Neural progenitor cell (in vitro differentiated cells): Measurements from ENCODE around the gene ARAP3. TPM values are rescaled to one million over a fixed set of nuclear protein-coding genes. Genes with fewer than 3 reads are reported as not detected.

Source experiments
- DNase-seq: peaks from one replicate; pipeline ENCODE4 v3.0.0-alpha.2; 2016; ENCODE audit warnings: low spot score
- H2AFZ ChIP-seq: fragments of 200-600 bp; sonication (generic); replicated peaks from 2 replicates; pipeline ENCODE4 v1.6.1; 2016; ENCODE audit warnings: antibody characterized with exemption
- H3F3A ChIP-seq: fragments of 200-600 bp; sonication (generic); 2 replicates; pipeline ENCODE4 v1.6.1; 2016; ENCODE audit warnings: antibody characterized with exemption, low read depth
- H3K27ac ChIP-seq: fragments of 200-600 bp; sonication (generic); 2 replicates; pipeline ENCODE4 v1.5.1; 2016; ENCODE audit warnings: mild to moderate bottlenecking
- H3K27me3 ChIP-seq: fragments of 200-600 bp; sonication (generic); 2 replicates; pipeline ENCODE4 v1.6.1; 2016; ENCODE audit warnings: mild to moderate bottlenecking, moderate library complexity
- H3K36me3 ChIP-seq: fragments of 200-600 bp; sonication (generic); 2 replicates; pipeline ENCODE4 v1.5.1; 2016
- H3K4me1 ChIP-seq: fragments of 200-600 bp; sonication (generic); 2 replicates; pipeline ENCODE4 v1.6.1; 2016; ENCODE audit warnings: mixed run types
- H3K4me2 ChIP-seq: fragments of 200-600 bp; sonication (generic); 2 replicates; pipeline ENCODE4 v1.6.1; 2016
- H3K4me3 ChIP-seq: fragments of 200-600 bp; sonication (generic); 2 replicates; pipeline ENCODE4 v1.5.1; 2016
- H3K79me2 ChIP-seq: fragments of 200-600 bp; sonication (generic); 2 replicates; pipeline ENCODE4 v1.6.1; 2016; ENCODE audit warnings: low read depth
- H3K9ac ChIP-seq: fragments of 200-600 bp; sonication (generic); 2 replicates; pipeline ENCODE4 v1.6.1; 2016
- H3K9me3 ChIP-seq: fragments of 200-600 bp; sonication (generic); 2 replicates; pipeline ENCODE4 v1.5.1; 2016; ENCODE audit warnings: low read depth
- H4K20me1 ChIP-seq: fragments of 200-600 bp; sonication (generic); 2 replicates; pipeline ENCODE4 v1.6.1; 2016; ENCODE audit warnings: low read depth
- H3K27ac Mint-ChIP-seq: 3 replicates; pipeline ENCODE4 v1.8.0; 2021; ENCODE audit warnings: mixed read lengths
- H3K27me3 Mint-ChIP-seq: 2 replicates; pipeline ENCODE4 v1.8.0; 2022; ENCODE audit warnings: low read depth, mild to moderate bottlenecking, inconsistent platforms, moderate library complexity, mixed read lengths; ENCODE audit not compliant: insufficient read depth
- H3K36me3 Mint-ChIP-seq: 3 replicates; pipeline ENCODE4 v1.8.0; 2021; ENCODE audit warnings: mixed read lengths
- H3K4me1 Mint-ChIP-seq: 3 replicates; pipeline ENCODE4 v1.8.0; 2021; ENCODE audit warnings: mixed read lengths
- H3K4me3 Mint-ChIP-seq: 3 replicates; pipeline ENCODE4 v1.8.0; 2021; ENCODE audit warnings: mild to moderate bottlenecking, moderate library complexity, mixed read lengths
- H3K9me3 Mint-ChIP-seq: 3 replicates; pipeline ENCODE4 v1.8.0; 2020; ENCODE audit warnings: mixed read lengths
- EZH2 ChIP-seq: fragments of 200-600 bp; sonication (generic); IDR thresholded peaks from 2 replicates; pipeline ENCODE4 v1.6.1; 2017; ENCODE audit warnings: antibody characterized with exemption, mild to moderate bottlenecking, moderate library complexity
- EZH2phosphoT487 ChIP-seq: fragments of 200-600 bp; sonication (generic); IDR thresholded peaks from 2 replicates; pipeline ENCODE4 v1.6.1; 2017; ENCODE audit warnings: antibody characterized with exemption
- total RNA-seq: library from RNA; depleted of rRNA; stranded (reverse); fragments of >200 nt; gene quantifications from 2 replicates; pipeline ENCODE4 v1.2.3, GENCODE V29; 2015; ENCODE audit warnings: low replicate concordance
- TF ChIP-seq, protein P1 (sequence below): fragments of 200-600 bp; sonication (generic); IDR thresholded peaks from 2 replicates; pipeline ENCODE4 v1.5.1; 2017; ENCODE audit warnings: antibody characterized with exemption, mild to moderate bottlenecking

The ARAP3 gene
- total RNA-seq, 1 donor from 2014 or later = 7.6 TPM

DNA sequence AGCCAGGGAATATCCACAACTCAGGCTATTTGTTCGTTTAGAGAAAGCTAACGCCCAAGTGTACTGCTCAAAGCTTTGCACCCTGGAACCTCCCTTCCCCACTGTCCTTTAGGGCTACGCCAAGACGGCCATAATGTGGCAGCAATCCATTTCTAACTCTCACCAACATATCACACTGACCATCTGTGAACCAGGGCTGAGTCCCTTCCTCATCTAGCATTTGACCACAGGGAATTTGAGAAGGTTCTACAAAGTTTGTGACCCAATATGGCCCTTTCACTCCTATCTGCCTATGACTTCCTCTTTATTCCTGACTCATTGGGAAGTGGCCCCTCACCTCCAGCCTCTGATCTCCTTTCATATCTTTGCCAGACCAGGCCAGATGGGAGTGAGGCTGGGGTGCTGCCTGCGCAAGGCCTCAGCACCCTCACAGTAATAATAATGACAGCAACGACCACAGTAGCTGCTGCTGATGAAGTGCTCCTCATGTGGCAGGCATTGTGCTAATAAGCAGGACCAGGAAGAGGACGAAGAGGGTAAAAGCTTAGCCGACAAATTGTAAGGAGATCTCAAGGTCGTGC, 9.3 kb upstream of the ARAP3 start:
- Histone ChIP-seq H3K36me3 (no peaks in the 10 kb centered on the region), H3K27ac (no peak overlapping the region), H3K9ac (no peak overlapping the region), H3K4me1 (peaks cover 24% of the 10 kb centered on the region), H4K20me1 (no peaks in the 10 kb centered on the region), H2AFZ (no peak overlapping the region), H3F3A (peaks cover 12% of the 10 kb centered on the region), H3K4me3 (no peak overlapping the region), H3K79me2 (no peaks in the 10 kb centered on the region), H3K4me2 (no peak overlapping the region), H3K9me3 (no peaks in the 10 kb centered on the region), H3K27me3 (peaks cover 22% of the 10 kb centered on the region)
- peaks cover 17% of the 10 kb centered on the region for H3K27me3 Mint-ChIP-seq
- no peak for DNase-seq
- H3K36me3 Mint-ChIP-seq = no peaks in the 10 kb centered on the region
- TF ChIP-seq EZH2 (no peak), EZH2phosphoT487 (no peak)
- TF ChIP-seq, protein P1, sequence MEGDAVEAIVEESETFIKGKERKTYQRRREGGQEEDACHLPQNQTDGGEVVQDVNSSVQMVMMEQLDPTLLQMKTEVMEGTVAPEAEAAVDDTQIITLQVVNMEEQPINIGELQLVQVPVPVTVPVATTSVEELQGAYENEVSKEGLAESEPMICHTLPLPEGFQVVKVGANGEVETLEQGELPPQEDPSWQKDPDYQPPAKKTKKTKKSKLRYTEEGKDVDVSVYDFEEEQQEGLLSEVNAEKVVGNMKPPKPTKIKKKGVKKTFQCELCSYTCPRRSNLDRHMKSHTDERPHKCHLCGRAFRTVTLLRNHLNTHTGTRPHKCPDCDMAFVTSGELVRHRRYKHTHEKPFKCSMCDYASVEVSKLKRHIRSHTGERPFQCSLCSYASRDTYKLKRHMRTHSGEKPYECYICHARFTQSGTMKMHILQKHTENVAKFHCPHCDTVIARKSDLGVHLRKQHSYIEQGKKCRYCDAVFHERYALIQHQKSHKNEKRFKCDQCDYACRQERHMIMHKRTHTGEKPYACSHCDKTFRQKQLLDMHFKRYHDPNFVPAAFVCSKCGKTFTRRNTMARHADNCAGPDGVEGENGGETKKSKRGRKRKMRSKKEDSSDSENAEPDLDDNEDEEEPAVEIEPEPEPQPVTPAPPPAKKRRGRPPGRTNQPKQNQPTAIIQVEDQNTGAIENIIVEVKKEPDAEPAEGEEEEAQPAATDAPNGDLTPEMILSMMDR = no peak
- H3K9me3 Mint-ChIP-seq = no peaks in the 10 kb centered on the region
- H3K4me3 Mint-ChIP-seq = no peak overlapping the region
- H3K4me1 Mint-ChIP-seq = peaks cover 32% of the 10 kb centered on the region
- no peak overlapping the region for H3K27ac Mint-ChIP-seq

DNA sequence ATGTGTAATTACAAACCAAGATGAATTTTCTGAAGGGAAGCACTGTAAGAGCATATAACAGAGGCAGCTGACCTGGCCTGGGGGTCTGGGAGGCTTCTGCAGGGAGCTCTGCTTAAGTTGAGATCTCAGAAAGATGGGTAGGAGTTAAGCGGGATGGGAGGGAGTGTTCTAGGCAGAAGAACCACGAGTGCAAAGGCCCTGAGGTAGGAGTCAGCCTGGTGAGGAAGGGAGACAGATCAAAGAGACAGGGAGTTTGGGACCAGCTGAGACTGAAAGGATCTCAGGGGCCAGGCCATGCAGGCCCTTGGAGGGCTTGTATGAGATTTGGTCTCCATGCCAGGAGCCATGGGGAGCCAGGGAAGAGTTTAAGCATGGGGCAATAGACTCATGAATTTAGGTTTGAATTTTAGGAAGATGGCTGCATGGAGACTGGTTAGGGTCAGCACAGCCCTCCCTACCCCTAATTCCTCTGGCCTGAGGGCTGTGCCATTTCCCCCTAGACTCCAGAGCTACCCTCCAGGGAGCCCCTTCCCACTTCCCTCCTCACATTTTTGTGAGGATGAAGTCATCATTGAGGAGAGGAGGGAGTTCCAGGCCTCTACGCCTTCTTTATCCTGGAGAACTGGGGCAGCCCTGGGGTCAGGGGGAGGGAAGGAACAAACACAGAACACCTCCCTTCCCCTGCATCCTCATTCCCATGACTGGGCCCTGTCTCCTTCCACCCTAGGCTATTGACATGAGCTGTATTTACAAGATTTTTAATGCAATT, 4.8 kb upstream of the ARAP3 start:
- DNase-seq = peak; percentile 13
- no peak for TF ChIP-seq EZH2
- TF ChIP-seq EZH2phosphoT487 = no peak
- Mint-ChIP-seq H3K27ac (peak overlapping the region; percentile 25), H3K4me1 (peaks cover 29% of the 10 kb centered on the region), H3K27me3 (peaks cover 8% of the 10 kb centered on the region), H3K36me3 (no peaks in the 10 kb centered on the region), H3K4me3 (no peak overlapping the region), H3K9me3 (no peaks in the 10 kb centered on the region)
- Histone ChIP-seq H3K4me1 (peaks cover 29% of the 10 kb centered on the region), H3K4me3 (no peak overlapping the region), H3K9me3 (no peaks in the 10 kb centered on the region), H2AFZ (no peak overlapping the region), H3K36me3 (no peaks in the 10 kb centered on the region), H3K4me2 (no peak overlapping the region), H3K27me3 (peaks cover 14% of the 10 kb centered on the region), H3K27ac (no peak overlapping the region), H3F3A (peaks cover 24% of the 10 kb centered on the region), H3K9ac (no peak overlapping the region), H3K79me2 (no peaks in the 10 kb centered on the region), H4K20me1 (no peaks in the 10 kb centered on the region)

DNA sequence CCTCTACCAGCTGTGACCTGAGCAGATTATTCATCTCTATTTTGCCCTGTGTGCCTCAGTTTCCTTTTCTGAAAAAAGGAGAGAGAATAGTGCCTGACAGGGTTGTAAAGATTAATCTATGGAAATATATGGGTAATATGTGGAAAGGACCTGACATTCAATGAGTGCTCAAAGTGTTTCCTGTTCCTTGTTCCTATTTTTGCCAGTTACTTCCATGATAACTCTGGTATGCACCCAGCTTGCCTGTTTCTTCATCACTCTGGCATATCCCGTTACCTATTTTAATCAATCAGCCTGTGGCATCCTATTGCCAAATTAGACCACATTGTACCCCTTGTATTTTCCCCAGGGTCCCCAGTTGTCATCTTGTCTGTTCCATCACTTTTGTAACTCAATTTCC, 3.6 kb upstream of the ARAP3 start:
- Mint-ChIP-seq H3K36me3 (no peaks in the 10 kb centered on the region), H3K27me3 (peaks cover 5% of the 10 kb centered on the region), H3K4me3 (no peak overlapping the region), H3K9me3 (no peaks in the 10 kb centered on the region), H3K4me1 (peaks cover 40% of the 10 kb centered on the region), H3K27ac (no peak overlapping the region)
- Histone ChIP-seq H3K27ac (no peak overlapping the region), H3K4me1 (peaks cover 38% of the 10 kb centered on the region), H3K4me2 (no peak overlapping the region), H2AFZ (no peak overlapping the region), H3K27me3 (peaks cover 3% of the 10 kb centered on the region), H3F3A (peaks cover 35% of the 10 kb centered on the region), H3K36me3 (no peaks in the 10 kb centered on the region), H3K9ac (no peak overlapping the region), H3K9me3 (no peaks in the 10 kb centered on the region), H3K79me2 (no peaks in the 10 kb centered on the region), H3K4me3 (no peak overlapping the region), H4K20me1 (no peaks in the 10 kb centered on the region)
- no peak for TF ChIP-seq EZH2phosphoT487
- TF ChIP-seq, protein P1 = no peak
- TF ChIP-seq EZH2 = no peak
- no peak for DNase-seq
